Activated naive CD8-positive, alpha-beta T cell treated with anti-CD3 and anti-CD28 coated beads for 36 hours (primary cell): Measurements from ENCODE around the gene BORCS5. TPM values are rescaled to one million over a fixed set of nuclear protein-coding genes. Genes with fewer than 3 reads are reported as not detected.
A peak's percentile ranks its signal among the peaks of the same experiment; 100 is the strongest.

Source experiments
- DNase-seq: peaks from one replicate; pipeline ENCODE4 v3.0.0; 2021
- H3K27ac Mint-ChIP-seq: one replicate; pipeline ENCODE4 v1.8.0; 2022; ENCODE audit warnings: mild to moderate bottlenecking, moderate library complexity, mixed read lengths
- H3K27me3 Mint-ChIP-seq: one replicate; pipeline ENCODE4 v1.8.0; 2022; ENCODE audit warnings: mild to moderate bottlenecking, mixed read lengths
- H3K36me3 Mint-ChIP-seq: one replicate; pipeline ENCODE4 v1.8.0; 2021; ENCODE audit warnings: mild to moderate bottlenecking, mixed read lengths
- H3K4me1 Mint-ChIP-seq: one replicate; pipeline ENCODE4 v1.8.0; 2021; ENCODE audit warnings: mixed read lengths
- H3K4me3 Mint-ChIP-seq: one replicate; pipeline ENCODE4 v1.8.0; 2022; ENCODE audit warnings: mild to moderate bottlenecking, moderate library complexity, mixed read lengths
- H3K9me3 Mint-ChIP-seq: one replicate; pipeline ENCODE4 v1.8.0; 2022; ENCODE audit warnings: mixed read lengths
- total RNA-seq, 2 experiments: library from RNA; stranded (reverse); gene quantifications; one replicate each; pipeline ENCODE4 v1.2.3, GENCODE V29; 2021

The BORCS5 gene
- total RNA-seq, 2 experiments from 2014 or later, result 25.5 to 25.8 TPM

GRCh38 chr12:12505544-12506495 lies 148.9 kb downstream of the BORCS5 start:
- Mint-ChIP-seq H3K4me1 (peaks cover 74% of the 10 kb centered on the region), H3K4me3 (peak overlapping the region; percentile 61), H3K27me3 (no peaks in the 10 kb centered on the region), H3K36me3 (peaks cover 32% of the 10 kb centered on the region), H3K9me3 (no peaks in the 10 kb centered on the region), H3K27ac (peak overlapping the region; percentile 98)
- DNase-seq, result peak; percentile 36

GRCh38 chr12:12506496-12506890 lies 149.6 kb downstream of the BORCS5 start:
- peak overlapping the region; percentile 98 for H3K27ac Mint-ChIP-seq
- peaks cover 67% of the 10 kb centered on the region for H3K4me1 Mint-ChIP-seq
- H3K9me3 Mint-ChIP-seq, result no peaks in the 10 kb centered on the region

GRCh38 chr12:12507121-12507520 lies 150.2 kb downstream of the BORCS5 start:
- no peaks in the 10 kb centered on the region for H3K9me3 Mint-ChIP-seq
- H3K27me3 Mint-ChIP-seq, result no peaks in the 10 kb centered on the region
- no peak for DNase-seq
- H3K4me1 Mint-ChIP-seq, result peaks cover 64% of the 10 kb centered on the region
- no peak overlapping the region for H3K4me3 Mint-ChIP-seq
- peaks cover 30% of the 10 kb centered on the region for H3K36me3 Mint-ChIP-seq
- H3K27ac Mint-ChIP-seq, result peak overlapping the region; percentile 98

More at GRCh38 chr12:12506496-12506890, 149.6 kb downstream of the BORCS5 start:
- DNase-seq, result no peak
- H3K36me3 Mint-ChIP-seq, result peaks cover 30% of the 10 kb centered on the region
- no peaks in the 10 kb centered on the region for H3K27me3 Mint-ChIP-seq
- peak overlapping the region; percentile 61 for H3K4me3 Mint-ChIP-seq

- Mint-ChIP-seq H3K27me3 (no peaks in the 10 kb centered on the region), H3K4me1 (peaks cover 52% of the 10 kb centered on the region), H3K9me3 (no peaks in the 10 kb centered on the region), H3K27ac (no peak overlapping the region), H3K36me3 (peaks cover 20% of the 10 kb centered on the region), H3K4me3 (no peak overlapping the region)
- no peak for DNase-seq
Measured at GRCh38 chr12:12508612-12509011, 151.7 kb downstream of the BORCS5 start.

GRCh38 chr12:12510141-12510540 lies 153.3 kb downstream of the BORCS5 start:
- H3K36me3 Mint-ChIP-seq, result peaks cover 24% of the 10 kb centered on the region
- no peak overlapping the region for H3K4me3 Mint-ChIP-seq
- H3K27ac Mint-ChIP-seq, result no peak overlapping the region

GRCh38 chr12:12510551-12510950 lies 153.7 kb downstream of the BORCS5 start:
- no peak for DNase-seq
- H3K4me1 Mint-ChIP-seq, result peaks cover 34% of the 10 kb centered on the region
- no peaks in the 10 kb centered on the region for H3K9me3 Mint-ChIP-seq
- H3K27me3 Mint-ChIP-seq, result no peaks in the 10 kb centered on the region
- H3K36me3 Mint-ChIP-seq, result peaks cover 24% of the 10 kb centered on the region
- H3K27ac Mint-ChIP-seq, result no peak overlapping the region
- H3K4me3 Mint-ChIP-seq, result no peak overlapping the region

More at GRCh38 chr12:12510141-12510540, 153.3 kb downstream of the BORCS5 start:
- no peaks in the 10 kb centered on the region for H3K9me3 Mint-ChIP-seq
- no peaks in the 10 kb centered on the region for H3K27me3 Mint-ChIP-seq
- H3K4me1 Mint-ChIP-seq, result peaks cover 38% of the 10 kb centered on the region
- DNase-seq, result no peak

GRCh38 chr12:12511021-12511783 lies 154.3 kb downstream of the BORCS5 start:
- H3K27me3 Mint-ChIP-seq, result no peaks in the 10 kb centered on the region
- peaks cover 22% of the 10 kb centered on the region for H3K36me3 Mint-ChIP-seq
- peaks cover 28% of the 10 kb centered on the region for H3K4me1 Mint-ChIP-seq
- no peaks in the 10 kb centered on the region for H3K9me3 Mint-ChIP-seq
- DNase-seq, result no peak
- no peak overlapping the region for H3K27ac Mint-ChIP-seq
- no peak overlapping the region for H3K4me3 Mint-ChIP-seq

GRCh38 chr12:12511895-12512711 lies 155.2 kb downstream of the BORCS5 start:
- Mint-ChIP-seq H3K4me1 (peaks cover 19% of the 10 kb centered on the region), H3K27ac (no peak overlapping the region), H3K27me3 (no peaks in the 10 kb centered on the region), H3K9me3 (no peaks in the 10 kb centered on the region), H3K4me3 (no peak overlapping the region), H3K36me3 (peaks cover 23% of the 10 kb centered on the region)
- no peak for DNase-seq

- H3K36me3 Mint-ChIP-seq, result peaks cover 21% of the 10 kb centered on the region
- H3K4me1 Mint-ChIP-seq, result peaks cover 18% of the 10 kb centered on the region
- no peaks in the 10 kb centered on the region for H3K27me3 Mint-ChIP-seq
- no peaks in the 10 kb centered on the region for H3K9me3 Mint-ChIP-seq
- H3K27ac Mint-ChIP-seq, result no peak overlapping the region
- DNase-seq, result no peak
- H3K4me3 Mint-ChIP-seq, result no peak overlapping the region
Measured at GRCh38 chr12:12513416-12514006, 156.6 kb downstream of the BORCS5 start.

GRCh38 chr12:12518464-12518845 lies 161.6 kb downstream of the BORCS5 start:
- peaks cover 17% of the 10 kb centered on the region for H3K36me3 Mint-ChIP-seq
- peaks cover 10% of the 10 kb centered on the region for H3K4me1 Mint-ChIP-seq
- no peaks in the 10 kb centered on the region for H3K27me3 Mint-ChIP-seq
- no peak overlapping the region for H3K4me3 Mint-ChIP-seq
- H3K9me3 Mint-ChIP-seq, result no peaks in the 10 kb centered on the region
- no peak overlapping the region for H3K27ac Mint-ChIP-seq
- DNase-seq, result no peak

- peaks cover 17% of the 10 kb centered on the region for H3K36me3 Mint-ChIP-seq
- no peak overlapping the region for H3K4me3 Mint-ChIP-seq
- H3K27me3 Mint-ChIP-seq, result no peaks in the 10 kb centered on the region
- no peak for DNase-seq
- no peaks in the 10 kb centered on the region for H3K9me3 Mint-ChIP-seq
- H3K27ac Mint-ChIP-seq, result no peak overlapping the region
- peaks cover 12% of the 10 kb centered on the region for H3K4me1 Mint-ChIP-seq
Measured at GRCh38 chr12:12518919-12519318, 162.0 kb downstream of the BORCS5 start.
